ENCODE measurements around the gene FOXO3.

GRCh38 chr6:108711071-108711470, 150.4 kb downstream of the FOXO3 start:
- TF ChIP-seq TCF7 (IDR thresholded peaks at IDR 0.05; ENCODE audit: low read depth) = no peak
- TF ChIP-seq, protein P1, sequence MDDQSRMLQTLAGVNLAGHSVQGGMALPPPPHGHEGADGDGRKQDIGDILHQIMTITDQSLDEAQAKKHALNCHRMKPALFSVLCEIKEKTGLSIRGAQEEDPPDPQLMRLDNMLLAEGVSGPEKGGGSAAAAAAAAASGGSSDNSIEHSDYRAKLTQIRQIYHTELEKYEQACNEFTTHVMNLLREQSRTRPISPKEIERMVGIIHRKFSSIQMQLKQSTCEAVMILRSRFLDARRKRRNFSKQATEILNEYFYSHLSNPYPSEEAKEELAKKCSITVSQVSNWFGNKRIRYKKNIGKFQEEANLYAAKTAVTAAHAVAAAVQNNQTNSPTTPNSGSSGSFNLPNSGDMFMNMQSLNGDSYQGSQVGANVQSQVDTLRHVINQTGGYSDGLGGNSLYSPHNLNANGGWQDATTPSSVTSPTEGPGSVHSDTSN (CRISPR knock-in tag; IDR thresholded peaks at IDR 0.05; ENCODE audit: borderline replicate concordance) = no peak
